GM21529 (cell line): ENCODE measurements around the gene GNG7.
A peak's percentile ranks its signal among the peaks of the same experiment; 100 is the strongest.
"Not testable (repeated sequence)": the region's sequence is repeated elsewhere in the genome, so short reads cannot be mapped to it uniquely, and the experiment has no call there.

ENCODE experiments used
- ATAC-seq: cut with Tn5 transposase; IDR thresholded peaks from one replicate; pipeline ENCODE4 v1.9.1; 2021; ENCODE audit not compliant: unreplicated experiment

Gene GNG7

GRCh38 chr19:2476451-2477140 is 225.9 kb downstream of the GNG7 start:
- ATAC-seq, result no peak

- peak; percentile 37 for ATAC-seq
Observed at GRCh38 chr19:2475702-2476450, 226.6 kb downstream of the GNG7 start, which contains the start of gene GADD45B. Gene GADD45B (plus strand): TSS chr19:2476127. CDS start chr19:2476359, 232 bp downstream.

- peak; percentile 10 for ATAC-seq
Observed at GRCh38 chr19:2475018-2475701, 227.3 kb downstream of the GNG7 start.

- ATAC-seq, result peak; percentile 29
Observed at GRCh38 chr19:2474232-2475017, 228.1 kb downstream of the GNG7 start.

GRCh38 chr19:2469915-2470200 is 232.6 kb downstream of the GNG7 start:
- ATAC-seq, result not testable (repeated sequence)

- ATAC-seq, result no peak
Observed at GRCh38 chr19:2469102-2469914, 233.2 kb downstream of the GNG7 start.

- ATAC-seq, result no peak
Observed at GRCh38 chr19:2468596-2468995, 233.9 kb downstream of the GNG7 start.

GRCh38 chr19:2464389-2464788 is 238.1 kb downstream of the GNG7 start:
- no peak for ATAC-seq

GRCh38 chr19:2463694-2464093 is 238.8 kb downstream of the GNG7 start:
- ATAC-seq, result not testable (repeated sequence)

GRCh38 chr19:2462635-2463421 is 239.7 kb downstream of the GNG7 start:
- no peak for ATAC-seq

GRCh38 chr19:2461751-2462634 is 240.5 kb downstream of the GNG7 start:
- ATAC-seq, result no peak
